GM12892 (cell line): Measurements from ENCODE around the gene CRYGS.
"Not testable (repeated sequence)": the region's sequence is repeated elsewhere in the genome, so short reads cannot be mapped to it uniquely, and the experiment has no call there.

Source experiments
- POLR2A ChIP-seq: IDR thresholded peaks from 2 replicates; pipeline ENCODE4 v1.6.1; 2011; ENCODE audit warnings: low read depth, low read length, control low read depth
- POLR2AphosphoS5 ChIP-seq: IDR thresholded peaks from 2 replicates; pipeline ENCODE4 v1.6.1; 2011; ENCODE audit warnings: low read depth, low read length, control low read depth
- TAF1 ChIP-seq: IDR thresholded peaks from 2 replicates; pipeline ENCODE4 v1.6.1; 2011; ENCODE audit warnings: low read depth, mild to moderate bottlenecking, control low read depth, low read length, borderline replicate concordance

DNA sequence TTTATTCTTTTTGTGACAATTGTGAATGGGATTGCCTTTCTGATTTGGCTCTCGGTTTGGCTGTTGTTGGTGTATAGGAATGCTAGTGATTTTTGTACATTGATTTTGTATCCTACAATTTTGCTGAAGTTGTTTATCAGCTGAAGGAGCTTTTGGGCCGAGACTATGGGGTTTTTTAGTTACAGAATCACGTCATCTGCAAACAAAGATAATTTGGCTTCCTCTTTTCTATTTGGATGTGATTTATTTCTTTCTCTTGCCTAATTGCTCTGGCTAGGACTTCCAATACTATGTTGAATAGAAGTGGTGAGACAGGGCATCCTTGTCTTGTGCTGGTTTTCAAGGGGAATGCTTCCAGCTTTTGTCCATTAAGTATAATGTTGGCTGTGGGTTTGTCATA lies 44.2 kb downstream of the CRYGS start:
- TF ChIP-seq POLR2AphosphoS5, POLR2A, TAF1: not testable (repeated sequence)
